ENCODE results near the gene SH2D6. TPM values are rescaled to one million over a fixed set of nuclear protein-coding genes. Genes with fewer than 3 reads are reported as not detected.

SH2D6 gene
- total and polyA plus RNA-seq, 9 of the 15 experiments (the other 6 are each of a cell fraction or from before 2014, with no cell fraction given): 0.07 to 0.76 (median 0.33) TPM; not detected in 2

DNA sequence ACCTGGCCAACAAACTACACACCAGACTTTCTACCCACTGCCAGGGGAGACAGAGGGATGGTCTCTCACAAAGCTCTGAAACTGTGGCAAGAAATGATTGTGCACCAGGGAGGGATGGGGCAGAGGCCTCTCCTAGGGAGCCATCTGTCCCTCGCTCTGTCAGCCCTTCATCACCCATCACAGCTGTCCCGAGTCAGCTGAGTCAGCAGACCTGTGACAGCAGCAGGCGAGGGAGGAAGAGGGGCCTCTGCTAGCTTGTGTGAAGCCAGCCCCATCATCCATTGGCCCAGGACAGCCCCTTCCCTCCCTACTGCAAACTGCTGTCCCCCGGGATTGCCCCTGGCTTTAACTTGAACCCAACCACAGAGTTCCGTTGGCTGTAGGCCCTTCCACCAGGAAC lies 5.0 kb downstream of the SH2D6 start:
- no peaks in the 10 kb centered on the region for H3K36me3 ChIP-seq (ENCODE audit: control insufficient read depth, insufficient read depth, low read length)
- peaks cover 56 to 57% of the 10 kb centered on the region in 2 experiments for H3K4me1 ChIP-seq (replicated peaks in 1 of 2; ENCODE audit: control insufficient read depth in 2 of 2, insufficient read depth in 2 of 2, low read length in 2 of 2)
- DNase-seq (ENCODE audit: extremely low read depth in 1 of 4, low spot score in 3 of 4) (peak in 1 of 4 experiments; percentile 72), ATAC-seq (no peak), FAIRE-seq (peak; percentile 26)
- intact Hi-C loops (cut with micrococcal nuclease): loop anchor here (5.0 kb wide), 1 partner anchor 179 kb away; the partner anchor contains the start of gene TMEM150A
- BruUV-seq (replicated peaks): no TSS peak
- H3K79me2 ChIP-seq (ENCODE audit: control insufficient read depth, insufficient read depth, low read length): peaks cover 18% of the 10 kb centered on the region; the same call in 2 of the 3 replicates
- H3K9ac ChIP-seq (ENCODE audit: insufficient read depth in 1 of 2, low read depth in 2 of 2, low read length in 2 of 2): peak overlapping the region; percentile 23 to 65; a peak in 3 of 4 replicates
- 23% methylated on average over 5 of the region's 5 CpGs for WGBS (ENCODE audit: insufficient coverage, low coverage, missing lambda C conversion rate)
- H2AFZ ChIP-seq (ENCODE audit: low read depth, low read length): peak overlapping the region; percentile 44
- no peak overlapping the region for H3K4me3 ChIP-seq
- H4K20me1 ChIP-seq (replicated peaks; ENCODE audit: control insufficient read depth, insufficient read depth, low read length): no peaks in the 10 kb centered on the region
- in situ Hi-C loops (cut with MboI): no loop called here
- CTCF ChIA-PET (ENCODE audit: low intra/inter-chr PET ratio): interaction anchor here (0.8 kb wide), 1 partner anchor 129 kb away, joined by 6 read pairs; no protein-coding TSS in a partner anchor
- POLR2A ChIA-PET: interaction anchor here (1.0 to 63.9 kb wide), 2 partner anchors 18 to 122 kb away, joined by 3 to 1576 read pairs; partner anchors contain the start of gene MAT2A
- no peak overlapping the region for H3K27ac ChIP-seq (ENCODE audit: extremely low read depth, low read depth, low read length)
- no peak overlapping the region for H3K4me2 ChIP-seq (ENCODE audit: insufficient read depth, low read length)
- no peaks in the 10 kb centered on the region for H3K9me1 ChIP-seq (ENCODE audit: control insufficient read depth, insufficient read depth, low read length)
- H3K27me3 ChIP-seq (ENCODE audit: control insufficient read depth in 2 of 2, insufficient read depth in 2 of 2, low read length in 2 of 2): no peaks in the 10 kb centered on the region
- no peaks in the 10 kb centered on the region for H3K9me3 ChIP-seq (replicated peaks; ENCODE audit: control insufficient read depth, insufficient read depth, low read depth, low read length)
- TF ChIP-seq, protein P1, sequence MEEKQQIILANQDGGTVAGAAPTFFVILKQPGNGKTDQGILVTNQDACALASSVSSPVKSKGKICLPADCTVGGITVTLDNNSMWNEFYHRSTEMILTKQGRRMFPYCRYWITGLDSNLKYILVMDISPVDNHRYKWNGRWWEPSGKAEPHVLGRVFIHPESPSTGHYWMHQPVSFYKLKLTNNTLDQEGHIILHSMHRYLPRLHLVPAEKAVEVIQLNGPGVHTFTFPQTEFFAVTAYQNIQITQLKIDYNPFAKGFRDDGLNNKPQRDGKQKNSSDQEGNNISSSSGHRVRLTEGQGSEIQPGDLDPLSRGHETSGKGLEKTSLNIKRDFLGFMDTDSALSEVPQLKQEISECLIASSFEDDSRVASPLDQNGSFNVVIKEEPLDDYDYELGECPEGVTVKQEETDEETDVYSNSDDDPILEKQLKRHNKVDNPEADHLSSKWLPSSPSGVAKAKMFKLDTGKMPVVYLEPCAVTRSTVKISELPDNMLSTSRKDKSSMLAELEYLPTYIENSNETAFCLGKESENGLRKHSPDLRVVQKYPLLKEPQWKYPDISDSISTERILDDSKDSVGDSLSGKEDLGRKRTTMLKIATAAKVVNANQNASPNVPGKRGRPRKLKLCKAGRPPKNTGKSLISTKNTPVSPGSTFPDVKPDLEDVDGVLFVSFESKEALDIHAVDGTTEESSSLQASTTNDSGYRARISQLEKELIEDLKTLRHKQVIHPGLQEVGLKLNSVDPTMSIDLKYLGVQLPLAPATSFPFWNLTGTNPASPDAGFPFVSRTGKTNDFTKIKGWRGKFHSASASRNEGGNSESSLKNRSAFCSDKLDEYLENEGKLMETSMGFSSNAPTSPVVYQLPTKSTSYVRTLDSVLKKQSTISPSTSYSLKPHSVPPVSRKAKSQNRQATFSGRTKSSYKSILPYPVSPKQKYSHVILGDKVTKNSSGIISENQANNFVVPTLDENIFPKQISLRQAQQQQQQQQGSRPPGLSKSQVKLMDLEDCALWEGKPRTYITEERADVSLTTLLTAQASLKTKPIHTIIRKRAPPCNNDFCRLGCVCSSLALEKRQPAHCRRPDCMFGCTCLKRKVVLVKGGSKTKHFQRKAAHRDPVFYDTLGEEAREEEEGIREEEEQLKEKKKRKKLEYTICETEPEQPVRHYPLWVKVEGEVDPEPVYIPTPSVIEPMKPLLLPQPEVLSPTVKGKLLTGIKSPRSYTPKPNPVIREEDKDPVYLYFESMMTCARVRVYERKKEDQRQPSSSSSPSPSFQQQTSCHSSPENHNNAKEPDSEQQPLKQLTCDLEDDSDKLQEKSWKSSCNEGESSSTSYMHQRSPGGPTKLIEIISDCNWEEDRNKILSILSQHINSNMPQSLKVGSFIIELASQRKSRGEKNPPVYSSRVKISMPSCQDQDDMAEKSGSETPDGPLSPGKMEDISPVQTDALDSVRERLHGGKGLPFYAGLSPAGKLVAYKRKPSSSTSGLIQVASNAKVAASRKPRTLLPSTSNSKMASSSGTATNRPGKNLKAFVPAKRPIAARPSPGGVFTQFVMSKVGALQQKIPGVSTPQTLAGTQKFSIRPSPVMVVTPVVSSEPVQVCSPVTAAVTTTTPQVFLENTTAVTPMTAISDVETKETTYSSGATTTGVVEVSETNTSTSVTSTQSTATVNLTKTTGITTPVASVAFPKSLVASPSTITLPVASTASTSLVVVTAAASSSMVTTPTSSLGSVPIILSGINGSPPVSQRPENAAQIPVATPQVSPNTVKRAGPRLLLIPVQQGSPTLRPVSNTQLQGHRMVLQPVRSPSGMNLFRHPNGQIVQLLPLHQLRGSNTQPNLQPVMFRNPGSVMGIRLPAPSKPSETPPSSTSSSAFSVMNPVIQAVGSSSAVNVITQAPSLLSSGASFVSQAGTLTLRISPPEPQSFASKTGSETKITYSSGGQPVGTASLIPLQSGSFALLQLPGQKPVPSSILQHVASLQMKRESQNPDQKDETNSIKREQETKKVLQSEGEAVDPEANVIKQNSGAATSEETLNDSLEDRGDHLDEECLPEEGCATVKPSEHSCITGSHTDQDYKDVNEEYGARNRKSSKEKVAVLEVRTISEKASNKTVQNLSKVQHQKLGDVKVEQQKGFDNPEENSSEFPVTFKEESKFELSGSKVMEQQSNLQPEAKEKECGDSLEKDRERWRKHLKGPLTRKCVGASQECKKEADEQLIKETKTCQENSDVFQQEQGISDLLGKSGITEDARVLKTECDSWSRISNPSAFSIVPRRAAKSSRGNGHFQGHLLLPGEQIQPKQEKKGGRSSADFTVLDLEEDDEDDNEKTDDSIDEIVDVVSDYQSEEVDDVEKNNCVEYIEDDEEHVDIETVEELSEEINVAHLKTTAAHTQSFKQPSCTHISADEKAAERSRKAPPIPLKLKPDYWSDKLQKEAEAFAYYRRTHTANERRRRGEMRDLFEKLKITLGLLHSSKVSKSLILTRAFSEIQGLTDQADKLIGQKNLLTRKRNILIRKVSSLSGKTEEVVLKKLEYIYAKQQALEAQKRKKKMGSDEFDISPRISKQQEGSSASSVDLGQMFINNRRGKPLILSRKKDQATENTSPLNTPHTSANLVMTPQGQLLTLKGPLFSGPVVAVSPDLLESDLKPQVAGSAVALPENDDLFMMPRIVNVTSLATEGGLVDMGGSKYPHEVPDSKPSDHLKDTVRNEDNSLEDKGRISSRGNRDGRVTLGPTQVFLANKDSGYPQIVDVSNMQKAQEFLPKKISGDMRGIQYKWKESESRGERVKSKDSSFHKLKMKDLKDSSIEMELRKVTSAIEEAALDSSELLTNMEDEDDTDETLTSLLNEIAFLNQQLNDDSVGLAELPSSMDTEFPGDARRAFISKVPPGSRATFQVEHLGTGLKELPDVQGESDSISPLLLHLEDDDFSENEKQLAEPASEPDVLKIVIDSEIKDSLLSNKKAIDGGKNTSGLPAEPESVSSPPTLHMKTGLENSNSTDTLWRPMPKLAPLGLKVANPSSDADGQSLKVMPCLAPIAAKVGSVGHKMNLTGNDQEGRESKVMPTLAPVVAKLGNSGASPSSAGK (IDR thresholded peaks at IDR 0.05): peak; percentile 18; the same call in 1 of the 2 replicates
- peak; percentile 41; the same call in 1 of the 2 replicates for TF ChIP-seq BHLHE40 (IDR thresholded peaks at IDR 0.05; ENCODE audit: low read length)
- TF ChIP-seq POLR3G (IDR thresholded peaks at IDR 0.05; ENCODE audit: extremely low read depth, insufficient read length, insufficient replicate concordance): no peak
- TF ChIP-seq DACH1 (IDR thresholded peaks at IDR 0.05; ENCODE audit: partially characterized antibody): peak; percentile 80
- no peak for TF ChIP-seq TEAD2 (tag; IDR thresholded peaks at IDR 0.05)
- 0 out of 2 replicates have a peak, but pooled peaks have one; percentile 22 for TF ChIP-seq CTBP1 (IDR thresholded peaks at IDR 0.05; ENCODE audit: borderline replicate concordance)
- TF ChIP-seq ZNF316 (IDR thresholded peaks at IDR 0.05): peak; percentile 98
- TF ChIP-seq, protein P2, sequence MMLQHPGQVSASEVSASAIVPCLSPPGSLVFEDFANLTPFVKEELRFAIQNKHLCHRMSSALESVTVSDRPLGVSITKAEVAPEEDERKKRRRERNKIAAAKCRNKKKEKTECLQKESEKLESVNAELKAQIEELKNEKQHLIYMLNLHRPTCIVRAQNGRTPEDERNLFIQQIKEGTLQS (IDR thresholded peaks at IDR 0.05): no peak
- TF ChIP-seq, protein P2 (CRISPR knock-in tag; conservative IDR thresholded peaks at IDR 0.05): no peak
- peak; percentile 67 for TF ChIP-seq MEIS2 (IDR thresholded peaks at IDR 0.05; ENCODE audit: partially characterized antibody)
- peak; percentile 33; the same call in 1 of the 2 replicates for TF ChIP-seq L3MBTL2 (IDR thresholded peaks at IDR 0.05)

All from K562 (cell line).